HG03066 (cell line): ENCODE measurements around the gene PCTP.

Source experiments
- ATAC-seq: cut with Tn5 transposase; IDR thresholded peaks from one replicate; pipeline ENCODE4 v1.9.1; 2021; ENCODE audit warnings: low read depth; ENCODE audit not compliant: unreplicated experiment

Gene PCTP

DNA sequence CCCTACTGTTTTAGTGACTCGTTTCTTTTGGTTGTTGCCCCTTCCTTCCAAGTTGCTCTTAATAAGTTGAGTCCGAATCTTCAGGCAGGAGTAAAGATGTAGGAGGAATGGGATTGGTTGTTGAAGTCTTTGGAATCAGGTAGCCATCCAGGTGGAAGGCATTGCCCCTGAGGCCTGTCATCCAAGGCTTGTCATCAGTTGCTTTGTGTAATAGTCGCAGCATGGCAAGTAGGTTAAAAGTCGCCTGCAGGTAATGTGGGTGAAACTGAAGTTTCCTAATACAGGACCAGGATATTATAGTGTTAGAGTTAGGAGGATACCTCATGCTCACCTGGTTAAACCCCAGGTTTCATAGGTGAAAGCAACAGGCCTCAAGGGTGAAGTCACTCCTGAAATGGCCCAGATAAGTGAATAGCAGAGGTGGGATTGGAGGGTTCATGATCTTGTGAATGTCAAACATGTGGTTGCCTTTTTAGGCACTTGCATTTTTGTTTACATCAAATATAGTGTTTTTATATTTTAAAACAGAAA is 934 bp downstream of the PCTP start:
- ATAC-seq = no peak

- ATAC-seq = no peak
These were observed 5.8 kb downstream of the PCTP start for GRCh38 chr17:55756689-55757088.

DNA sequence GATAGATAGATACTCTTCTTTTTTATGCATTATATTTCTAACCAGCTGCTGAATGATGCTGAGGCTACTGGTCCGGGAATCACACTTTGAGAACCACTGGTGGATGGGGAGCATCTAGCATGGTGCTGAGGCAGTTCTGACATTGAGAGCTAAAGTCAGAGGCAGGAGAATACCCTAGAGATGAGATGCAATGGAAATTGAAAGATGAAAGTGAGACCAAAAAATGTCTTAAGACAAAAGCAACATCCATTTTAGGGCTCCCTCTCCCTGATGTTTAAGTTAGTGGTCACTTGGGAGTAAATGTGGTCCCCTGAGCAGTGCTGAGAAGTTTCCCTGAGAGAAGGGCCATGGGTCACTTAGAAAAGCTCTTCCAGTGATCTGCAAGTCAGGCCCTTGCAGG is 6.8 kb downstream of the PCTP start:
- no peak for ATAC-seq

DNA sequence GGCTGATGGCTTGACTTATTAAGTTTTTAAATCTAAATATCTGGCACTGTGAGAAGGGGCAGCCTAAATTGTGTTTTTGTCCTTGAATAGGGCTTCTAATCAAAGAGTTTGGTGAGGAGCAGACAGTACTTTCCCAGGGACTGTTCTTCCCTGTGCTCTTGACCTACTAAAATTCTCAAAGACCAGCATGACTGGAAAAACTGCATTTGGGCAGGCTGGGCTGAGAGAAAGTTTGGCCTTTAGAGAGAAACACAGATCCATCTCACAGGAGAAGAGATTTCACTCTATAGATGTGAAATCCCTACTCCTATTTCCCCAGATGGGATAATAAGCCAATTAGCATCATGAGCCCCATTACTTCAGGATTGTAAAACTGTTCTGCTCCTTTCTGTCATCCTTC is 7.3 kb downstream of the PCTP start:
- no peak for ATAC-seq

GRCh38 chr17:55760643-55761355 is 9.9 kb downstream of the PCTP start:
- no peak for ATAC-seq

- no peak for ATAC-seq
These were observed 11.4 kb downstream of the PCTP start for GRCh38 chr17:55762086-55762858.

GRCh38 chr17:55763856-55764255 is 13.0 kb downstream of the PCTP start:
- no peak for ATAC-seq

DNA sequence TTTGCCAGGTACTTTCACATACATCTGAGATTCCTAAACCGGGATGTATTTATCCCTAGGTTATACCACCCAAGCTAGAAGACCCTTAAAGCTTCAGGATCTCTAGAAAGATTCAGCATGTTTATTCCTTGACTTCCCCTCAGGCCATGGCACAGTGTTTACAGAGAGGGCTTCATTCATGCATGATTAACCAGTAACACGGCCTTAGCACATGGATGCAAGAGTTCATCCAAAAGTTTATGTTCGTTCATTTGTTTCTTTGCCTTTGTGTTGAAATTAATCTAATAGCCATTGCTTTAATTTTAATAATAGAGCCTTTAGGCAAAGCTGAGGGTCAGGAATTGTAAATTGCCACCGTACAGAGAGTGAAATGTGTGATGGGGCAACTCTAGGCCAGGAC is 13.8 kb downstream of the PCTP start:
- no peak for ATAC-seq

DNA sequence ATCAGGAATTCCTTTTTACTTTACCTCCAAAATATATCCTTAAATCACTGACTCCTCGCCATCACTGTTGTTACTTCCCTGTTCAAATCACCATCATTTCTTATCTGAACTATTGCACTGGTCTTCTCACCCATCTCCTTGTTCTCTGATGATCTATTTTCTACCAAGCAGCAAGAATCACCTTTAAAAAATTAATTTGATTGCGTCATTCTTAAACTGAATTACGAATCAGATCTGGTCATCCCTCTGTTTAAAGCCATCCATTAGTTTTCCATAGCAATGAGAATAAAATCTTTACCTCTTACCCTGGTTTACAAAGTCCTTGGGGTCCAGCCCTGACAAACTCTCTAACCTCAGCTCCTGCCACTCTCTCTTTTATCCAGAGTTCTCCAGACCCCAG is 14.6 kb downstream of the PCTP start:
- ATAC-seq = no peak

- no peak for ATAC-seq
These were observed 18.2 kb downstream of the PCTP start for GRCh38 chr17:55768936-55769624.

DNA sequence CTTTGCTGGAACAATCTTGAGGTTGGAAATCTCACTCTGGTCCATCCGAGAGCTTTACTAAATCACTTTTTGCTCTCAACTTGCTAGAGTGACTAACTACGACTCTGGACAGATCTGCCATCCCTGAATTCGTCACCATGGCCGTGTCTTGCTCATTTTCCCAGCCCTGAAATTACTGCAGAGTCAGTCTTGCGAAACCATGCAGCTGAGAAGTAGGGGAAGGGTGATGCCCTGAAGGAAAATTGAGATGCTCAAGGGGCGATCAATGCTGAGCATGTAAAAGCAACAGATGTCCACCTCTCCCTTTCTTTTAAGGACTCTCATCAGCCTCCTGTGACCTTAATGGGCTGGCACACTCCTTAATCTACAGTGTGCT is 18.8 kb downstream of the PCTP start:
- no peak for ATAC-seq

DNA sequence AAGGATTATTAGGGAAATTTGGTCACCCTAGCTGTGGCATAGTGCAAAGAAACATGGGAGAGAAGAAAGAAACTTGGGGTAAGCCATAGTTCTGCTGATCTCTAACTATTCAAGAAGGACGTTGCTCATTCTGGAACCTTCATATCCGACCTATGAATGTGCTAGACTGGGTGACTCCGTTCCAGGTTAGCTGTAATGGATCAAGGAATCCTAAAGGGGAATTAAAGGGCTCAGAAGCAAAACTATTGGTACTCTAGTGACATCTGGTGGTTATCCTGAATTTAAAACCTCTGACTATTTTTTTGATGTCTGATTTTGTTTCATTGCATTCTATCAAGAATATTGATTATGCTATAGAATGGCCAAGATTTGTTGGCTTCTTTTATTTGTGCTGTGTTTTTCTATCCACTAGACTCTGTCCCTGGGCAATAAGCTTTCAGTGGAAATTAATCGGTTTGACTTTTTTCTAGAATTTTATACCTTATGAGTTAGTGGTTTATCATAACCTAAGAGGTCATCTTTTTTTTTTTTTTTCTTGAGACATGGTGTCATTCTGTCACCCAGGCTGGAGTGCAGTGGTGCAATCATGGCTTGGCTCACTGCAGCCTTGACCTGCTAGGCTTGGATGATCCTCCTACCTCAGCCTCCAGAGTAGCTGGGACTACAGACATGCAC is 19.5 kb downstream of the PCTP start:
- no peak for ATAC-seq

GRCh38 chr17:55772086-55772485 is 21.2 kb downstream of the PCTP start:
- ATAC-seq = no peak

DNA sequence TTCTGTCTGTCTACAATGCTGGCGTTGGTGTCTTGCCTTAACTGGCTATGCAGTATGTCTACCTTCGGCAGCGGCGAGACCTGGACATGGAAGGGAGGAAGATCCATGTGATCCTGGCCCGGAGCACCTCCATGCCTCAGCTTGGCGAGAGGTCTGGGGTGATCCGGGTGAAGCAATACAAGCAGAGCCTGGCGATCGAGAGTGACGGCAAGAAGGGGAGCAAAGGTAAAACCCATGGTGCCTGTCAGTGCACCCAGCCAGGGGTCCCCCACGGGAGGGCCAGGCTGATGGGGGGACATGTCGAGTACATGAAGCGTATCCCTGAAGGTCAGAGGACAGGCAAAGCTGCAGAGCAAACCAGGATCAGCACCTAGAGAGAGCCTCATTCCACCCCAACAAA is 22.8 kb downstream of the PCTP start:
- no peak for ATAC-seq

DNA sequence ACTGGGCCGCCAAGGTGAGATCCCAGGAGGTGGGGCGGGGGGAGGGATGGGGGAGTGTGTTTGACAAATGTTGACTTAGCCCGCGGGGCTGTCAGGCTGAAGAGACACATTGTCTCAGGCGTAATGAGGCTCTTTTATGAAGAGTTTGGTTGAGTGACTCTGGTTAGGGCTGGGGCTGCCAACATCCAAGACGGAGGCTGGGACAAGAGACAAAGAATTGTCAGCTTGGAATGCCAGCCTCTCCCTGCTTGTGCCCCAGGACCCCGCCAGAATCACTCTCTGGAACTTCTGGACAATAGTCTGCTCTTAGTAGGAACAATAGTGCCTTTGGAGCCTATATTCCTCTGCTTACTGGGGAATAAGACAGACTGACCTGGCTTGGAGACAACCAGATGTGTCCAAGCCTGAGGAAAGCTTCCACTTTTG is 24.0 kb downstream of the PCTP start:
- ATAC-seq = no peak

DNA sequence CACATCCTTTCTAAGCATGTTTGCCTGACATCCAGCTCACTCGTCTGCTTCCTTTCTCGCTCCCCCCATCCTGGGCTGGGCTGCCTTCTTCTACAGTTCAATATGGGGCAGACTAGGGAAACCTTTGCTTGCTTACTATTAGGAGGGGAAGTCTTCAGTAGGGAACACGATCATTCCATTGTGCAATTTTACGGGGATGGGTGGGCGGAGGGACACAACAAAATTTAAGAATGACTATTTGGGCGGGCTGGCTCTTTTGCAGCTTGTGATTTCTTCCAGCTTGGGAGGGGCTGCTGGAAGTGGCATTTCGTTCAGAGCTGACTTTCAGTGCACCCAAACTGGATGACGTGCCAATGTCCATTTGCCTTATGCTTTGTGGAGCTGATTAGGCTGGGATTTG is 25.4 kb downstream of the PCTP start:
- no peak for ATAC-seq

- ATAC-seq = no peak
These were observed 26.7 kb downstream of the PCTP start for GRCh38 chr17:55777471-55777971.

DNA sequence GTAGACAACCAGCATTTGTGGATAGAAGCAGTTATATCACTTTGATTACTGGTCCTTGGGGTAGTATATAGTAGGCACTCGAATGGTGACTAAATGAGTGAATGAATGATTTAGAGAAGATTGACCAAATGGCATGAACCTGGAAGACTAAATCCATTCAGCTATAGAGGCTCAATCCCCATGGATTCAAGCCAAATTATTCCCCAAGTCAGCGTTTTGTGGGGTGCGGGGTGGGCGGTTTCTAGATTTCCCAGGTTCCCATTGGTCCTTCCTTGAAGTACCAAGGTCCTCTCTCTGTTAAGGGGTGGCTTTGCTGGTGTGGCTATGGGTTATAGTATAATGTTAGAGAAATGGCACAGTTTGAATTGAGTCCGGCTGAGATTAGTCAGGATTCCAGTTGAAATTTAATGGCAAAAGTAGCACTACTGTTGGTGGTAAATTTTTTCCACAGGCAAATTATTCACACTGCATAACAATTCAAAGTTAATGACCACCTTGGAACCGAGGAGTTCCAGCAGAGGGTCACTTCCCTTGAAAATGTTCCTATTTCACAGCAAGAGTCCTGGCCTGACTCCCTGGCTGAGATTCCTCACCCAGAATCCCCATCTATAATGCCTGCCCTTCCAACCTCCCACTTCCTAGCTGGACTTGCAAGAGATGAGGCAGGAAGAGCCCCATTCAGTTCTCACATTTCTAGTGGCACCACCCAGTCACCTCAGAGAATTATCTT is 27.7 kb downstream of the PCTP start:
- ATAC-seq = no peak

GRCh38 chr17:55783684-55784245 is 32.9 kb downstream of the PCTP start:
- no peak for ATAC-seq

GRCh38 chr17:55784666-55785065 is 33.8 kb downstream of the PCTP start:
- no peak for ATAC-seq
